GM19193 (cell line): Measurements from ENCODE around the gene CEP131.

ENCODE experiments used
- POLR2A ChIP-seq: IDR thresholded peaks from 4 replicates; pipeline ENCODE4 v1.6.1; 2011; ENCODE audit not compliant: insufficient read depth, insufficient read length; ENCODE audit errors: extremely low read depth

Gene CEP131

GRCh38 chr17:81237591-81238489 lies 15.1 kb upstream of the CEP131 start:
- no peak for TF ChIP-seq POLR2A

GRCh38 chr17:81236784-81237183 lies 14.0 kb upstream of the CEP131 start:
- no peak for TF ChIP-seq POLR2A

- TF ChIP-seq POLR2A, result no peak
Observed at GRCh38 chr17:81235822-81236740, 13.3 kb upstream of the CEP131 start.

- TF ChIP-seq POLR2A, result no peak
Observed at GRCh38 chr17:81234940-81235821, 12.4 kb upstream of the CEP131 start.

GRCh38 chr17:81234506-81234855 lies 11.7 kb upstream of the CEP131 start:
- TF ChIP-seq POLR2A, result no peak

- TF ChIP-seq POLR2A, result no peak
Observed at GRCh38 chr17:81233811-81234505, 11.2 kb upstream of the CEP131 start.

- no peak for TF ChIP-seq POLR2A
Observed at GRCh38 chr17:81233316-81233715, 10.6 kb upstream of the CEP131 start.

GRCh38 chr17:81232616-81233241 lies 10.0 kb upstream of the CEP131 start:
- TF ChIP-seq POLR2A, result no peak

- no peak for TF ChIP-seq POLR2A
Observed at GRCh38 chr17:81231766-81232581, 9.2 kb upstream of the CEP131 start.

- no peak for TF ChIP-seq POLR2A
Observed at GRCh38 chr17:81231121-81231645, 8.4 kb upstream of the CEP131 start.

- no peak for TF ChIP-seq POLR2A
Observed at GRCh38 chr17:81230043-81230820, 7.5 kb upstream of the CEP131 start.

GRCh38 chr17:81229666-81229920 lies 6.8 kb upstream of the CEP131 start:
- TF ChIP-seq POLR2A, result no peak
